GM12872 (cell line): Measurements from ENCODE around the gene PPP4R2.

Source experiments
- CTCF ChIP-seq: IDR thresholded peaks from 3 replicates; pipeline ENCODE4 v1.5.1; 2011; ENCODE audit warnings: low read depth, mild to moderate bottlenecking, low read length, moderate library complexity; ENCODE audit not compliant: insufficient read depth

The PPP4R2 gene

GRCh38 chr3:73060302-73060723 lies 63.7 kb downstream of the PPP4R2 start:
- no peak for TF ChIP-seq CTCF

GRCh38 chr3:73061416-73061815 lies 64.8 kb downstream of the PPP4R2 start, which contains the start of gene EBLN2:
Gene EBLN2 (plus strand): TSS chr3:73061659. CDS start chr3:73062082, 423 bp downstream.
- TF ChIP-seq CTCF = no peak

GRCh38 chr3:73068419-73068818 lies 71.8 kb downstream of the PPP4R2 start:
- no peak for TF ChIP-seq CTCF

GRCh38 chr3:73069187-73069586 lies 72.6 kb downstream of the PPP4R2 start:
- TF ChIP-seq CTCF = no peak

GRCh38 chr3:73069775-73070444 lies 73.3 kb downstream of the PPP4R2 start:
- no peak for TF ChIP-seq CTCF

GRCh38 chr3:73070675-73071575 lies 74.3 kb downstream of the PPP4R2 start:
- TF ChIP-seq CTCF = no peak

- no peak for TF ChIP-seq CTCF
Observed at GRCh38 chr3:73071952-73072351, 75.3 kb downstream of the PPP4R2 start.
